Activated gamma-delta T cell treated with Interleukin-2 at 50 U/mL for 16 hours (primary cell): ENCODE results near the gene ATAD2B.
A peak's percentile ranks its signal among the peaks of the same experiment; 100 is the strongest.
"Not testable (repeated sequence)": the region's sequence is repeated elsewhere in the genome, so short reads cannot be mapped to it uniquely, and the experiment has no call there.

Experiments
- DNase-seq: peaks from one replicate; pipeline ENCODE4 v3.0.0-alpha.2; 2020

Gene ATAD2B

GRCh38 chr2:23926750-23927571 is at the start of gene ATAD2B:
ATAD2B (minus strand) TSS chr2:23927123; CDS start chr2:23926770, 353 bp downstream.
- DNase-seq = peak; percentile 89

- no peak for DNase-seq
These were observed 40.9 kb upstream of the ATAD2B start for GRCh38 chr2:23967846-23968245.

- DNase-seq = no peak
These were observed 27.5 kb upstream of the ATAD2B start for GRCh38 chr2:23954325-23955014.

GRCh38 chr2:23953625-23954024 is 26.7 kb upstream of the ATAD2B start:
- no peak for DNase-seq

GRCh38 chr2:23952558-23952957 is 25.6 kb upstream of the ATAD2B start:
- DNase-seq = not testable (repeated sequence)

GRCh38 chr2:23947350-23947749 is 20.4 kb upstream of the ATAD2B start:
- DNase-seq = no peak

GRCh38 chr2:23944976-23945375 is 18.1 kb upstream of the ATAD2B start:
- no peak for DNase-seq

- DNase-seq = no peak
These were observed 17.6 kb upstream of the ATAD2B start for GRCh38 chr2:23944527-23944926.

GRCh38 chr2:23943666-23944065 is 16.7 kb upstream of the ATAD2B start:
- DNase-seq = no peak

- no peak for DNase-seq
These were observed 14.7 kb upstream of the ATAD2B start for GRCh38 chr2:23941644-23942043.

- no peak for DNase-seq
These were observed 14.0 kb upstream of the ATAD2B start for GRCh38 chr2:23940718-23941620.

GRCh38 chr2:23939987-23940717 is 13.2 kb upstream of the ATAD2B start, which contains the start of gene UBXN2A:
UBXN2A (plus strand) TSS chr2:23940463; CDS start chr2:23958315, 17,852 bp downstream.
- DNase-seq = peak; percentile 63

- no peak for DNase-seq
These were observed 7.3 kb upstream of the ATAD2B start for GRCh38 chr2:23934259-23934658.

GRCh38 chr2:23926290-23926749 is 603 bp downstream of the ATAD2B start:
- DNase-seq = peak; percentile 8

- DNase-seq = peak; percentile 53
These were observed 1.1 kb downstream of the ATAD2B start for GRCh38 chr2:23925702-23926289.

GRCh38 chr2:23924589-23925359 is 2.1 kb downstream of the ATAD2B start:
- no peak for DNase-seq

- no peak for DNase-seq
These were observed 8.0 kb downstream of the ATAD2B start for GRCh38 chr2:23918837-23919489.

GRCh38 chr2:23916727-23917405 is 10.1 kb downstream of the ATAD2B start:
- no peak for DNase-seq

- no peak for DNase-seq
These were observed 11.6 kb downstream of the ATAD2B start for GRCh38 chr2:23915327-23915726.

- DNase-seq = no peak
These were observed 14.9 kb downstream of the ATAD2B start for GRCh38 chr2:23912054-23912453.
